ENCODE measurements around the gene AXIN2.

GRCh38 chr17:65487990-65488389 is 73.5 kb downstream of the AXIN2 start:
- TF ChIP-seq TCF7L2 (IDR thresholded peaks at IDR 0.05; ENCODE audit: low read depth, low read length) (no peak), CTCF (IDR thresholded peaks at IDR 0.05) (no peak), POLR2AphosphoS5 (IDR thresholded peaks at IDR 0.05; ENCODE audit: low read depth, low read length) (no peak)
- TF ChIP-seq, protein P1, sequence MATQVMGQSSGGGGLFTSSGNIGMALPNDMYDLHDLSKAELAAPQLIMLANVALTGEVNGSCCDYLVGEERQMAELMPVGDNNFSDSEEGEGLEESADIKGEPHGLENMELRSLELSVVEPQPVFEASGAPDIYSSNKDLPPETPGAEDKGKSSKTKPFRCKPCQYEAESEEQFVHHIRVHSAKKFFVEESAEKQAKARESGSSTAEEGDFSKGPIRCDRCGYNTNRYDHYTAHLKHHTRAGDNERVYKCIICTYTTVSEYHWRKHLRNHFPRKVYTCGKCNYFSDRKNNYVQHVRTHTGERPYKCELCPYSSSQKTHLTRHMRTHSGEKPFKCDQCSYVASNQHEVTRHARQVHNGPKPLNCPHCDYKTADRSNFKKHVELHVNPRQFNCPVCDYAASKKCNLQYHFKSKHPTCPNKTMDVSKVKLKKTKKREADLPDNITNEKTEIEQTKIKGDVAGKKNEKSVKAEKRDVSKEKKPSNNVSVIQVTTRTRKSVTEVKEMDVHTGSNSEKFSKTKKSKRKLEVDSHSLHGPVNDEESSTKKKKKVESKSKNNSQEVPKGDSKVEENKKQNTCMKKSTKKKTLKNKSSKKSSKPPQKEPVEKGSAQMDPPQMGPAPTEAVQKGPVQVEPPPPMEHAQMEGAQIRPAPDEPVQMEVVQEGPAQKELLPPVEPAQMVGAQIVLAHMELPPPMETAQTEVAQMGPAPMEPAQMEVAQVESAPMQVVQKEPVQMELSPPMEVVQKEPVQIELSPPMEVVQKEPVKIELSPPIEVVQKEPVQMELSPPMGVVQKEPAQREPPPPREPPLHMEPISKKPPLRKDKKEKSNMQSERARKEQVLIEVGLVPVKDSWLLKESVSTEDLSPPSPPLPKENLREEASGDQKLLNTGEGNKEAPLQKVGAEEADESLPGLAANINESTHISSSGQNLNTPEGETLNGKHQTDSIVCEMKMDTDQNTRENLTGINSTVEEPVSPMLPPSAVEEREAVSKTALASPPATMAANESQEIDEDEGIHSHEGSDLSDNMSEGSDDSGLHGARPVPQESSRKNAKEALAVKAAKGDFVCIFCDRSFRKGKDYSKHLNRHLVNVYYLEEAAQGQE (IDR thresholded peaks at IDR 0.05; ENCODE audit: insufficient read depth in 1 of 2, low read depth in 2 of 2, low read length in 1 of 2), result no peak
